OCI-LY3 (cell line): ENCODE measurements around the gene ACSBG1.

ENCODE experiments used
- H2AFZ ChIP-seq: fragments of 200-600, 300-600 bp; shearing (Covaris generic); 2 replicates; pipeline ENCODE4 v1.6.0; 2014; ENCODE audit warnings: antibody characterized with exemption, low read depth, low read length
- H3K27ac ChIP-seq: fragments of 200-600, 300-600 bp; sonication (generic); 2 replicates; pipeline ENCODE4 v1.5.1; 2014; ENCODE audit warnings: mild to moderate bottlenecking, low read length, moderate library complexity, mixed read lengths
- H3K27me3 ChIP-seq: fragments of 200-600, 300-600 bp; sonication (generic); 2 replicates; pipeline ENCODE4 v1.6.1; 2014; ENCODE audit warnings: low read depth, low read length, mixed read lengths
- H3K36me3 ChIP-seq: fragments of 200-600, 300-600 bp; sonication (generic); replicated peaks from 2 replicates; pipeline ENCODE3; 2014; ENCODE audit warnings: low read depth, low read length, mixed read lengths
- H3K4me1 ChIP-seq: fragments of 300-600, 200-600 bp; sonication (generic); 2 replicates; pipeline ENCODE4 v1.6.1; 2014; ENCODE audit warnings: low read length, mixed read lengths
- H3K4me2 ChIP-seq: fragments of 200-600, 300-600 bp; sonication (generic); 2 replicates; pipeline ENCODE4 v1.6.1; 2014; ENCODE audit warnings: low read length, mixed read lengths
- H3K4me3 ChIP-seq: fragments of 300-600, 200-600 bp; sonication (generic); 2 replicates; pipeline ENCODE4 v1.5.1; 2014; ENCODE audit warnings: antibody characterized with exemption, mild to moderate bottlenecking, low read length, moderate library complexity
- H3K79me2 ChIP-seq: fragments of 300-600, 200-600 bp; shearing (Covaris generic); 2 replicates; pipeline ENCODE4 v1.6.1; 2014; ENCODE audit warnings: mild to moderate bottlenecking, low read length, mixed read lengths
- H3K9ac ChIP-seq: fragments of 300-600, 200-600 bp; shearing (Covaris generic); 2 replicates; pipeline ENCODE4 v1.6.0; 2014; ENCODE audit warnings: mild to moderate bottlenecking, low read length, moderate library complexity
- H3K9me3 ChIP-seq: fragments of 200-600, 300-600 bp; shearing (Covaris generic); 2 replicates; pipeline ENCODE4 v1.6.1; 2014; ENCODE audit warnings: low read length, mixed read lengths; ENCODE audit not compliant: insufficient read depth
- H4K20me1 ChIP-seq: fragments of 200-600, 300-600 bp; sonication (generic); 2 replicates; pipeline ENCODE4 v1.6.1; 2016; ENCODE audit warnings: low read length, mixed read lengths; ENCODE audit not compliant: insufficient read depth
- CTCF ChIP-seq: fragments of 200-600, 300-600 bp; sonication (generic); IDR thresholded peaks from 2 replicates; pipeline ENCODE4 v1.5.1; 2014; ENCODE audit warnings: antibody characterized with exemption, low read length, low read depth
- EZH2phosphoT487 ChIP-seq: fragments of 200-600 bp; shearing (Covaris generic); IDR thresholded peaks from 2 replicates; pipeline ENCODE4 v1.6.1; 2018; ENCODE audit warnings: antibody characterized with exemption, mixed run types, low read depth

The ACSBG1 gene

GRCh38 chr15:78244893-78245292 lies 10.5 kb upstream of the ACSBG1 start:
- no peaks in the 10 kb centered on the region for H3K36me3 ChIP-seq
- H4K20me1 ChIP-seq, result no peaks in the 10 kb centered on the region
- no peaks in the 10 kb centered on the region for H3K27me3 ChIP-seq
- no peak overlapping the region for H2AFZ ChIP-seq
- no peak overlapping the region for H3K4me3 ChIP-seq
- H3K4me1 ChIP-seq, result no peaks in the 10 kb centered on the region
- no peak overlapping the region for H3K27ac ChIP-seq
- no peak overlapping the region for H3K9ac ChIP-seq
- H3K79me2 ChIP-seq, result no peaks in the 10 kb centered on the region
- H3K9me3 ChIP-seq, result no peaks in the 10 kb centered on the region
- TF ChIP-seq CTCF (no peak), EZH2phosphoT487 (no peak)
- H3K4me2 ChIP-seq, result no peak overlapping the region

GRCh38 chr15:78244101-78244500 lies 9.7 kb upstream of the ACSBG1 start:
- Histone ChIP-seq H3K9me3 (no peaks in the 10 kb centered on the region), H3K4me1 (no peaks in the 10 kb centered on the region), H3K27ac (no peak overlapping the region), H3K36me3 (no peaks in the 10 kb centered on the region), H3K9ac (no peak overlapping the region), H3K4me3 (no peak overlapping the region), H3K79me2 (no peaks in the 10 kb centered on the region), H3K4me2 (no peak overlapping the region), H4K20me1 (no peaks in the 10 kb centered on the region), H2AFZ (no peak overlapping the region), H3K27me3 (no peaks in the 10 kb centered on the region)
- TF ChIP-seq EZH2phosphoT487, result no peak
- no peak for TF ChIP-seq CTCF

- TF ChIP-seq EZH2phosphoT487 (no peak), CTCF (no peak)
- H3K79me2 ChIP-seq, result no peaks in the 10 kb centered on the region
- no peaks in the 10 kb centered on the region for H3K4me1 ChIP-seq
- no peak overlapping the region for H3K4me2 ChIP-seq
- H4K20me1 ChIP-seq, result no peaks in the 10 kb centered on the region
- H3K27ac ChIP-seq, result no peak overlapping the region
- no peaks in the 10 kb centered on the region for H3K27me3 ChIP-seq
- H2AFZ ChIP-seq, result no peak overlapping the region
- H3K9ac ChIP-seq, result no peak overlapping the region
- H3K4me3 ChIP-seq, result no peak overlapping the region
- no peaks in the 10 kb centered on the region for H3K36me3 ChIP-seq
- H3K9me3 ChIP-seq, result no peaks in the 10 kb centered on the region
These were observed 9.2 kb upstream of the ACSBG1 start for GRCh38 chr15:78243491-78243941.

GRCh38 chr15:78243058-78243457 lies 8.7 kb upstream of the ACSBG1 start:
- H3K4me1 ChIP-seq, result no peaks in the 10 kb centered on the region
- H3K79me2 ChIP-seq, result no peaks in the 10 kb centered on the region
- H3K4me3 ChIP-seq, result no peak overlapping the region
- TF ChIP-seq CTCF, result no peak
- no peak for TF ChIP-seq EZH2phosphoT487
- H3K9ac ChIP-seq, result no peak overlapping the region
- H3K36me3 ChIP-seq, result no peaks in the 10 kb centered on the region
- H3K27ac ChIP-seq, result no peak overlapping the region
- H2AFZ ChIP-seq, result no peak overlapping the region
- no peaks in the 10 kb centered on the region for H3K9me3 ChIP-seq
- H4K20me1 ChIP-seq, result no peaks in the 10 kb centered on the region
- no peak overlapping the region for H3K4me2 ChIP-seq
- H3K27me3 ChIP-seq, result no peaks in the 10 kb centered on the region
